Colon (tissue), 2 donors: ENCODE results near the gene XAGE5.
"Not testable (repeated sequence)": the region's sequence is repeated elsewhere in the genome, so short reads cannot be mapped to it uniquely, and the experiment has no call there.

ENCODE experiments used
- FAIRE-seq: peaks from 2 replicates; lab custom pipeline; 2012; peaks lifted over from hg19 to GRCh38; lab: Jason Lieb, UNC
- donor health status: control.
- donor health status: control.

Gene XAGE5, protein sequence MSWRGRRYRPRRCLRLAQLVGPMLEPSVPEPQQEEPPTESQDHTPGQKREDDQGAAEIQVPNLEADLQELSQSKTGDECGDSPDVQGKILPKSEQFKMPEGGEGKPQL

GRCh38 chrX:52811065-52811625 lies at the start of gene XAGE5:
Gene XAGE5, plus strand, starts transcription at chrX:52811287. Its CDS starts 1,280 bp downstream, at chrX:52812567.
- FAIRE-seq = no peak

DNA sequence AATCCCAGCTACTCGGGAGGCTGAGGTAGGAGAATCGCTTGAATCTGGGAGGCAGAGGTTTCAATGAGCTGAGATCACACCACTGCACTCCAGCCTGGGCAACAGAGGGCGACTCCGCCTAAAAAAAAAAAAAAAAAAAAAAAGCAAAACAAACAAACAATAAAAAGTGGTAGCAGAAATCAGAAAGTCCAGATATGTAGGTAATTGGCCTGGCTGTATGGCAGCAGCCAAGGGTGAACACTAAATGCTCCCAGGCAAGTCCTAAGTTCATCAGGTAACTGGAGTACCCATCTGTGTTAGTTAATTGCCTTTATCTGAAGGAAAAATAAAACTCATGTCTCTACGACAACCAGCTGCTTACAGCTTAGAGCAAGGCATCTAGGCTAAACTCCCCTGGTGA lies 45.1 kb upstream of the XAGE5 start:
- FAIRE-seq = not testable (repeated sequence)

GRCh38 chrX:52773504-52773903 lies 37.6 kb upstream of the XAGE5 start:
- FAIRE-seq = not testable (repeated sequence)

DNA sequence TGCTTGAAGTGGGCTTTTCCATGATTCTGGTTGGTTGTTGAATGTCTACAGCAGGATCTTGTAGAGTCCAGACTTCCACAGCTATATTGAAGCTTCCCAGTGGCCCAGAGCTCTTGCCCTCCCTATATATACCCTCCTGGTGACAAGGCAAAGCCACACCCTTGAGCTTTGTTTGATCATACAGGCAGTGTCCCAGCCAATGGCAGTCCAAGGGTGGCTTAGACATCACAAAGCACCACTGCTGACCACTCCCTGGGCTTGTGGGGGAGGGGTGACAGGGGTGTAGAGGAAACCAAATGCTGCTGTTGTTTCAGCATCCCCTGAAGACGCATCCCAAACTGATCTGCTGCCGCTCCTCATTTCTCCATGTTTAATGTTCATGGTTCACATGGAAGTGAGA lies 13.8 kb upstream of the XAGE5 start, which contains the start of gene SPANXN5:
Gene SPANXN5, minus strand, starts transcription at position 101 of the 400 bp plus-strand sequence. Its CDS starts 79 bp downstream, at position 22.
- not testable (repeated sequence) for FAIRE-seq

GRCh38 chrX:52804876-52805275 lies 6.2 kb upstream of the XAGE5 start:
- not testable (repeated sequence) for FAIRE-seq

GRCh38 chrX:52819788-52820187 lies 8.7 kb downstream of the XAGE5 start:
- FAIRE-seq = no peak

DNA sequence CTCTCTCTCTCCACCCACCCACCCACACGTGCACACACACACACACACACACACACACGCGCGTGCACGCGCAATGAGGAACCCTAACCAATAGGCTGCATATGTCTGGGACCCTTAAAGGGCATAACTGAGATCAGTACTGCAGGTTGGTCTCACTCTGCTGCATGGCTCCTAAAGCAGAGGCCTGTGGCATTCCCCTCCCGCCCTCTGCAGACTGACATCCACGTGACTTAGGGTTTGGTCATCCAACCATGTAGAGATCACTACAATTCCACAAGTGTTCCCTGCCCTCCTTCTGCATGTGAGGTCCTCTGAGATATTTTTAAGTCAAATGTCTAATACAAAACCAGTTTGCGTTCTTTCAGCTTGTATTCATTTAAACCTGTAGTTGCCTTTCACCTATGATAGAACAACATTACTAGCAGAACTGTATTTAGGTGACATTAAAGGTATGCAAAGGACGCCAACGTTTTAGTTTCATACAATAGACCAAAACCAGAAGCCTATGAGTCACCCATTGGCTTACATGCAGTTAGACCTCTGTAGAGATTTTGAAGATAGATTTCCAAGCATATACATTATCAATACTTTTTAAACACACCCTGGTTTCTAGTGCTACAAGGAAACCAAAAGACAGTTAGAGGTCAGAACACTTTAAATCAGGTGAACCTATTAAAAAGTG lies 10.1 kb downstream of the XAGE5 start:
- FAIRE-seq = no peak

GRCh38 chrX:52824608-52825007 lies 13.5 kb downstream of the XAGE5 start:
- FAIRE-seq = no peak

GRCh38 chrX:52830551-52830950 lies 19.5 kb downstream of the XAGE5 start:
- no peak for FAIRE-seq

- no peak for FAIRE-seq
Measured at GRCh38 chrX:52839137-52839536, 28.1 kb downstream of the XAGE5 start.

GRCh38 chrX:52843619-52844018 lies 32.5 kb downstream of the XAGE5 start:
- not testable (repeated sequence) for FAIRE-seq

DNA sequence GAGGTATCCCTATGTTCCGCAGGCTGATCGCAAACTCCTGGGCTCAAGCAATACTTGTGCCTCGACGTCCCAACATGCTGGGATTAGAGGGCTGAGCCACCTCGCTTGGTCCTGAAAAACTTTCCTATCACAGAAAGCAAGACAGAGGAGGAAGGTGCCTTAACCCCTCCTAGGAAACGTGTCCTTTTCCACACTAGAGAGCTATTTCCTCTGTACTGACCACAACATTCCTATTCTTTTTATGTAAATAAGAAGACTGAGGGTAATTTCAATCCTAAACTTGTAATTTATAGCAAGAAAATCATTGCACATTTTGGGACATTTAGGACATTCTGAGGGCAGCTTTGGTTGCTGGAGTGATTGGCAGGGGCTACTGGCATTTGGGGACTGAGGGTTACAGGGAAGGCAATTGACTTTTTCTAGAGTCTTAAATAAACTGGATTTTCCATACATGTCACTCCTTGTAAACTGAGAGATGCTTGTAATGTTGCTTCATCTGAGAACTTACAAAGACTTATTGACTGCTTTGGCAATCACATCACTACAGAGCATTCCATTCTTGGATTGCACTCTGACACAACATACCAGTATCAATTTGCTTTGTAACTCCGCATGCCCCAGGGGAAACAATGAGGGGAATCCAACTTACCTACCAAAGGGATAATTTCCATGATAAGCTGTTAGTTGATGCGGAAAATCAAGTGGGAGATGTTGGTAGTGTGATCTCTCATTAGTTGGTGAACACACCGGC lies 41.2 kb downstream of the XAGE5 start:
- no peak for FAIRE-seq

DNA sequence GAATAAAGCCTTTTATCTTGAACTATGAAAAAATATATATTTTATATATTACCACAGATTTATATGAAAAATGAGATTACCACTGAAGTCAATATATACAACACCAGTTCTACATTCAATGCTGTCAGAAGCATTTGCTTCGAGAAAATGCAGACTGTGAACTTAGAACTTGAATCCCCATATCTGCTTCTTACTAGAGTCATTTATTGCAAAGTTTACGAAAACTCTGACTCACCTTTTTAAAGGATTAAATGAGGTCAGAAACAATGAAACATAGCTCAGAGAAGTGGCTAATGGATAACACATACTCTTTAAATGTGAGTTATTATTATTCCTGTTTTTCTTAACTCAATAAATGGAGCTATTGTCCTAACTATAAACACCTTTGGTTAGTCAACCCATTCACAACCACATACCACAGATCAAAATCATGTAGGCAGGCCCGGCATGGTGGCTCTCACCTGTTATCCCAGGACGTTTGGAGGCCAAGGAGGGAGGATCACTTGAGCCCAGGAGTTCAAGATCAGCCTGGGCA lies 46.0 kb downstream of the XAGE5 start:
- FAIRE-seq = not testable (repeated sequence)

- FAIRE-seq = no peak
Measured at GRCh38 chrX:52865343-52865998, 54.4 kb downstream of the XAGE5 start.
